SK-N-SH treated with all-trans-retinoic acid at 6 μM for 48 hours (cell line): ENCODE measurements around the gene ATG16L1.

Source experiments
- ATAC-seq: fragments of 200-7000 bp; cut with Tn5 transposase; 3 replicates; pipeline ENCODE4 v1.9.1; 2020; ENCODE audit warnings: mild to moderate bottlenecking, moderate library complexity
- ARNTL ChIP-seq: fragments of 450-650 bp; formaldehyde crosslinking; IDR thresholded peaks from 2 replicates; pipeline ENCODE4 v1.5.0; 2020; ENCODE audit warnings: low read depth, mild to moderate bottlenecking, moderate library complexity, borderline replicate concordance
- CSDC2 ChIP-seq: fragments of 250-450 bp; sonication (Bioruptor Pico); IDR thresholded peaks from 2 replicates; pipeline ENCODE4 v1.5.0; 2020; ENCODE audit warnings: mild to moderate bottlenecking, moderate library complexity
- CSRNP3 ChIP-seq: fragments of 250-450 bp; sonication (Bioruptor Pico); IDR thresholded peaks from 2 replicates; pipeline ENCODE4 v1.5.1; 2021; ENCODE audit warnings: mild to moderate bottlenecking, moderate library complexity
- ESRRG ChIP-seq: fragments of 250-450 bp; sonication (Bioruptor Pico); IDR thresholded peaks from 2 replicates; pipeline ENCODE4 v1.6.1; 2021; ENCODE audit warnings: mild to moderate bottlenecking
- ISL1 ChIP-seq: fragments of 250-450 bp; sonication (Bioruptor Pico); IDR thresholded peaks from 2 replicates; pipeline ENCODE4 v2.1.2; 2022; ENCODE audit warnings: mild to moderate bottlenecking, moderate library complexity
- OSR1 ChIP-seq: fragments of 250-450 bp; sonication (Bioruptor Pico); IDR thresholded peaks from 2 replicates; pipeline ENCODE4 v1.8.0; 2022; ENCODE audit warnings: moderate library complexity, mild to moderate bottlenecking, inconsistent platforms
- PATZ1 ChIP-seq: fragments of 250-450 bp; sonication (Bioruptor Pico); IDR thresholded peaks from 2 replicates; pipeline ENCODE4 v1.8.0; 2020; ENCODE audit warnings: mild to moderate bottlenecking, moderate library complexity, borderline replicate concordance
- POU6F1 ChIP-seq: fragments of 250-450 bp; sonication (Bioruptor Pico); IDR thresholded peaks from 2 replicates; pipeline ENCODE4 v1.8.0; 2021; ENCODE audit warnings: low read depth, mild to moderate bottlenecking, moderate library complexity, borderline replicate concordance
- RARB ChIP-seq: fragments of 250-450 bp; sonication (Bioruptor Pico); IDR thresholded peaks from 2 replicates; pipeline ENCODE4 v1.8.0; 2021; ENCODE audit warnings: mild to moderate bottlenecking, moderate library complexity
- SNAI2 ChIP-seq: fragments of 250-450 bp; sonication (Bioruptor Pico); IDR thresholded peaks from 2 replicates; pipeline ENCODE4 v1.5.0; 2020; ENCODE audit warnings: mild to moderate bottlenecking, moderate library complexity
- TOX ChIP-seq: fragments of 250-450 bp; sonication (Bioruptor Pico); IDR thresholded peaks from 2 replicates; pipeline ENCODE4 v1.8.0; 2021; ENCODE audit warnings: mild to moderate bottlenecking, moderate library complexity, borderline replicate concordance
- TSHZ2 ChIP-seq: fragments of 250-450 bp; sonication (Bioruptor Pico); IDR thresholded peaks from 2 replicates; pipeline ENCODE4 v1.5.0; 2020; ENCODE audit warnings: mild to moderate bottlenecking, moderate library complexity
- ZNF8 ChIP-seq: fragments of 450-650 bp; formaldehyde crosslinking; IDR thresholded peaks from 2 replicates; pipeline ENCODE4 v1.5.0; 2020; ENCODE audit warnings: mild to moderate bottlenecking, moderate library complexity

The ATG16L1 gene

GRCh38 chr2:233245406-233245805 lies 6.1 kb upstream of the ATG16L1 start (continued):
- TF ChIP-seq TSHZ2 (no peak), RARB (no peak), ESRRG (no peak), ARNTL (CRISPR knock-in tag) (no peak), OSR1 (CRISPR knock-in tag) (no peak), ZNF8 (CRISPR knock-in tag) (no peak), POU6F1 (CRISPR knock-in tag) (no peak), CSRNP3 (CRISPR knock-in tag) (no peak)

GRCh38 chr2:233247116-233247515 lies 4.4 kb upstream of the ATG16L1 start:
- TF ChIP-seq PATZ1 = no peak
- TF ChIP-seq ISL1 (CRISPR knock-in tag) = no peak
- TF ChIP-seq SNAI2 (CRISPR knock-in tag) = no peak
- ATAC-seq = no peak

- no peak for TF ChIP-seq TOX (CRISPR knock-in tag)
- 0 out of 2 replicates have a peak, but pooled peaks have one; percentile 21 for TF ChIP-seq ISL1 (CRISPR knock-in tag)
- no peak for TF ChIP-seq SNAI2 (CRISPR knock-in tag)
- TF ChIP-seq POU6F1 (CRISPR knock-in tag) = no peak
- no peak for TF ChIP-seq CSRNP3 (CRISPR knock-in tag)
- no peak for TF ChIP-seq CSDC2 (CRISPR knock-in tag)
- TF ChIP-seq TSHZ2 = no peak
- TF ChIP-seq, all 23 proteins: peak for 1
- peak; percentile 31 for ATAC-seq
These were observed 3.7 kb upstream of the ATG16L1 start for GRCh38 chr2:233247744-233248143.
